Omental fat pad (tissue), 4 donors: ENCODE data around the gene LRIG2. TPM values are rescaled to one million over a fixed set of nuclear protein-coding genes. Genes with fewer than 3 reads are reported as not detected.
"Not testable (repeated sequence)": the region's sequence is repeated elsewhere in the genome, so short reads cannot be mapped to it uniquely, and the experiment has no call there.

Experiments used
- ATAC-seq: fragments of 150-250 bp; one replicate; pipeline ENCODE4 v1.9.1; 2016; ENCODE audit warnings: mild to moderate bottlenecking, moderate library complexity; ENCODE audit not compliant: low FRiP score
- DNase-seq: peaks from one replicate; pipeline ENCODE4 v3.0.0-alpha.2; 2019; ENCODE audit warnings: low spot score
- CTCF ChIP-seq, 3 donors: fragments of 450-650 bp; IDR thresholded peaks; one replicate each; pipeline ENCODE4 v1.5.1; 2016 to 2017; ENCODE audit warnings: antibody characterized with exemption in 3 of 3, mild to moderate bottlenecking in 3 of 3, moderate library complexity in 2 of 3
- total RNA-seq, 4 donors: library from RNA; depleted of rRNA; stranded (reverse); fragments of >200 nt; gene quantifications; one replicate each; pipeline ENCODE4 v1.1.0, GENCODE V29; 2016

Gene LRIG2
- total RNA-seq, 4 donors from 2014 or later, result 11.9 to 24.6 (median 16.1) TPM

GRCh38 chr1:113046569-113046968 is 26.4 kb upstream of the LRIG2 start:
- DNase-seq, result no peak
- ATAC-seq, result no peak
- no peak for TF ChIP-seq CTCF (IDR thresholded peaks at IDR 0.05)

- ATAC-seq (no peak), DNase-seq (no peak)
- TF ChIP-seq CTCF (IDR thresholded peaks at IDR 0.05), result no peak
These were observed 24.9 kb upstream of the LRIG2 start for GRCh38 chr1:113048064-113048463.

GRCh38 chr1:113053344-113054126 is 19.5 kb upstream of the LRIG2 start:
- ATAC-seq (no peak), DNase-seq (no peak)
- TF ChIP-seq CTCF (IDR thresholded peaks at IDR 0.05), result no peak

GRCh38 chr1:113055570-113055969 is 17.4 kb upstream of the LRIG2 start:
- DNase-seq (no peak), ATAC-seq (no peak)
- TF ChIP-seq CTCF (IDR thresholded peaks at IDR 0.05), result no peak

- DNase-seq (no peak), ATAC-seq (no peak)
- TF ChIP-seq CTCF (IDR thresholded peaks at IDR 0.05), result no peak
These were observed 16.0 kb upstream of the LRIG2 start for GRCh38 chr1:113057006-113057405.

GRCh38 chr1:113058941-113059706 is 13.9 kb upstream of the LRIG2 start:
- ATAC-seq, result no peak
- TF ChIP-seq CTCF (IDR thresholded peaks at IDR 0.05), result no peak
- no peak for DNase-seq

GRCh38 chr1:113063456-113063855 is 9.5 kb upstream of the LRIG2 start:
- not testable (repeated sequence) for ATAC-seq, DNase-seq
